Smooth muscle cell (in vitro differentiated cells): ENCODE measurements around the gene NDUFA3. TPM values are rescaled to one million over a fixed set of nuclear protein-coding genes. Genes with fewer than 3 reads are reported as not detected.

Source experiments
- DNase-seq: peaks from one replicate; lab custom pipeline; 2025; ENCODE audit not compliant: unreplicated experiment; lab: John Stamatoyannopoulos, UW
- H2AFZ ChIP-seq: fragments of 200-600 bp; sonication (generic); 2 replicates; pipeline ENCODE4 v1.6.0; 2016; ENCODE audit warnings: antibody characterized with exemption, low read depth, mild to moderate bottlenecking
- H3F3A ChIP-seq: fragments of 200-600 bp; sonication (generic); 2 replicates; pipeline ENCODE4 v1.6.0; 2017; ENCODE audit warnings: antibody characterized with exemption, low read depth
- H3K27ac ChIP-seq: fragments of 200-600 bp; sonication (generic); 2 replicates; pipeline ENCODE4 v1.5.1; 2016; ENCODE audit warnings: low read depth, mild to moderate bottlenecking
- H3K27me3 ChIP-seq: fragments of 200-600 bp; sonication (generic); 2 replicates; pipeline ENCODE4 v1.6.1; 2016; ENCODE audit warnings: low read depth, mild to moderate bottlenecking
- H3K36me3 ChIP-seq: fragments of 200-600 bp; sonication (generic); 2 replicates; pipeline ENCODE4 v1.5.1; 2016; ENCODE audit warnings: low read depth
- H3K4me1 ChIP-seq: fragments of 200-600 bp; sonication (generic); 2 replicates; pipeline ENCODE4 v1.5.1; 2016; ENCODE audit warnings: low read depth
- H3K4me2 ChIP-seq: fragments of 200-600 bp; sonication (generic); 2 replicates; pipeline ENCODE4 v1.6.0; 2016; ENCODE audit warnings: mild to moderate bottlenecking
- H3K4me3 ChIP-seq: fragments of 200-600 bp; sonication (generic); 2 replicates; pipeline ENCODE4 v1.5.1; 2016; ENCODE audit warnings: mild to moderate bottlenecking
- H3K79me2 ChIP-seq: fragments of 200-600 bp; sonication (generic); 2 replicates; pipeline ENCODE4 v1.6.0; 2016; ENCODE audit warnings: low read depth, mild to moderate bottlenecking
- H3K9ac ChIP-seq: fragments of 200-600 bp; sonication (generic); 2 replicates; pipeline ENCODE4 v1.6.0; 2016; ENCODE audit warnings: low read depth
- H3K9me3 ChIP-seq: fragments of 200-600 bp; sonication (generic); replicated peaks from 2 replicates; pipeline ENCODE4 v1.5.1; 2016; ENCODE audit warnings: low read depth
- H4K20me1 ChIP-seq: fragments of 200-600 bp; sonication (generic); 2 replicates; pipeline ENCODE4 v1.6.0; 2016; ENCODE audit warnings: low read depth
- CTCF ChIP-seq: fragments of 200-600 bp; sonication (generic); IDR thresholded peaks from 2 replicates; pipeline ENCODE4 v1.5.1; 2017; ENCODE audit warnings: borderline replicate concordance, mild to moderate bottlenecking, antibody characterized with exemption; ENCODE audit not compliant: insufficient read depth, poor library complexity, severe bottlenecking
- WGBS: methylation state at CpG from one replicate; pipeline ENCODE4 v1.1.7; 2016; ENCODE audit warnings: low lambda C conversion rate; 5-methylcytosine and 5-hydroxymethylcytosine counted together
- polyA plus RNA-seq: library from polyadenylated mRNA; unstranded; fragments of >200 nt; fragmentation: Nextera tagmentation; extraction: Ambion mirVana; gene quantifications from 2 replicates; pipeline ENCODE4 v1.2.1, GENCODE V29; 2016
- total RNA-seq: library from RNA; depleted of rRNA; stranded (reverse); fragments of >200 nt; gene quantifications from 2 replicates; pipeline ENCODE4 v1.2.3, GENCODE V29; 2014

NDUFA3 gene
- total and polyA plus RNA-seq, 2 experiments from 2014 or later, result 29.8 to 249 TPM

GRCh38 chr19:54152267-54152666 is 49.6 kb downstream of the NDUFA3 start:
- H3K36me3 ChIP-seq, result no peaks in the 10 kb centered on the region
- WGBS, result 85% methylated on average over 11 of the region's 12 CpGs

GRCh38 chr19:54152878-54153524 is 50.3 kb downstream of the NDUFA3 start:
- no peaks in the 10 kb centered on the region for H3K79me2 ChIP-seq
- H3K4me2 ChIP-seq, result no peak overlapping the region
- no peak overlapping the region for H2AFZ ChIP-seq
- peaks cover 26% of the 10 kb centered on the region for H3F3A ChIP-seq
- TF ChIP-seq CTCF, result no peak
- WGBS, result 94% methylated on average over 13 of the region's 25 CpGs
- no peaks in the 10 kb centered on the region for H3K4me1 ChIP-seq
- no peak overlapping the region for H3K9ac ChIP-seq
- H3K36me3 ChIP-seq, result no peaks in the 10 kb centered on the region
- no peak overlapping the region for H3K27ac ChIP-seq
- H3K9me3 ChIP-seq, result no peaks in the 10 kb centered on the region
- no peaks in the 10 kb centered on the region for H3K27me3 ChIP-seq
- H4K20me1 ChIP-seq, result peaks cover 9% of the 10 kb centered on the region
- DNase-seq, result no peak
- H3K4me3 ChIP-seq, result no peak overlapping the region

More at GRCh38 chr19:54152267-54152666, 49.6 kb downstream of the NDUFA3 start:
- Histone ChIP-seq H3K4me2 (no peak overlapping the region), H2AFZ (no peak overlapping the region), H3K9me3 (no peaks in the 10 kb centered on the region), H3K27ac (no peak overlapping the region), H4K20me1 (peaks cover 10% of the 10 kb centered on the region), H3K79me2 (no peaks in the 10 kb centered on the region), H3K27me3 (no peaks in the 10 kb centered on the region), H3F3A (peaks cover 26% of the 10 kb centered on the region), H3K4me1 (no peaks in the 10 kb centered on the region), H3K9ac (no peak overlapping the region), H3K4me3 (no peak overlapping the region)
- TF ChIP-seq CTCF, result no peak
- no peak for DNase-seq

GRCh38 chr19:54153731-54154326 is 51.2 kb downstream of the NDUFA3 start:
- Histone ChIP-seq H3K79me2 (peaks cover 6% of the 10 kb centered on the region), H3K27ac (peak overlapping the region; percentile 4), H3K9ac (no peak overlapping the region), H3K9me3 (no peaks in the 10 kb centered on the region), H3K4me1 (peaks cover 6% of the 10 kb centered on the region), H3K36me3 (no peaks in the 10 kb centered on the region), H3F3A (peaks cover 29% of the 10 kb centered on the region), H3K4me3 (no peak overlapping the region), H2AFZ (no peak overlapping the region), H3K27me3 (no peaks in the 10 kb centered on the region), H3K4me2 (no peak overlapping the region), H4K20me1 (peaks cover 9% of the 10 kb centered on the region)
- whole genome bisulfite sequencing, result 96% methylated on average over 10 of the region's 10 CpGs
- no peak for DNase-seq
- TF ChIP-seq CTCF, result no peak
